A673 (cell line): ENCODE data around the gene SLC28A1.

Experiments
- EZH2 ChIP-seq: fragments of 200-600 bp; sonication (generic); IDR thresholded peaks from 2 replicates; pipeline ENCODE4 v1.6.1; 2017; ENCODE audit warnings: borderline replicate concordance, low read depth, mild to moderate bottlenecking, mixed read lengths, antibody characterized with exemption, low read length; ENCODE audit not compliant: poor library complexity, severe bottlenecking
- TF ChIP-seq, protein P1 (sequence below): fragments of 300-800, 200-600 bp; sonication (generic); conservative IDR thresholded peaks from 2 replicates; pipeline ENCODE4 v1.5.1; 2017; ENCODE audit warnings: low read depth, mild to moderate bottlenecking, antibody characterized with exemption, low read length, moderate library complexity, mixed read lengths

DNA sequence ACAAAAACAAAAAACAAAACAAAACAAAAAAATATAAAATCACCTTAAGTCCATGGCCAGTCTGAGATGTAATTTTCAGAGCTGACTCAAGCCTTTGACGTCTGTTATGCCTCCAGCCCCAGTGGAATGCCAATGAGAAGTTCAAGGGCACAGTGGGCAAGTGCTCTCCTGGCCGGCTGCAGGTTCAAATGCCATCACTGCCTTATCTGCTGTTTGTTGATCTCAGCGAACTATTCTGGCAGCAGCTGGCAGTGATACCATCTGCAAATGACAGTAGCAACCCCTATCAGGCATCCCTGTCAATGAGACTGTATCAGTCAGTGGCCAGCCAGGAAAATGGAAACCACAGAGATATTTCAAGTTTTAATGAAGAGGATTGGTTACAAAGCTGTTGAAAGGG, 86.4 kb downstream of the SLC28A1 start:
- TF ChIP-seq, protein P1, sequence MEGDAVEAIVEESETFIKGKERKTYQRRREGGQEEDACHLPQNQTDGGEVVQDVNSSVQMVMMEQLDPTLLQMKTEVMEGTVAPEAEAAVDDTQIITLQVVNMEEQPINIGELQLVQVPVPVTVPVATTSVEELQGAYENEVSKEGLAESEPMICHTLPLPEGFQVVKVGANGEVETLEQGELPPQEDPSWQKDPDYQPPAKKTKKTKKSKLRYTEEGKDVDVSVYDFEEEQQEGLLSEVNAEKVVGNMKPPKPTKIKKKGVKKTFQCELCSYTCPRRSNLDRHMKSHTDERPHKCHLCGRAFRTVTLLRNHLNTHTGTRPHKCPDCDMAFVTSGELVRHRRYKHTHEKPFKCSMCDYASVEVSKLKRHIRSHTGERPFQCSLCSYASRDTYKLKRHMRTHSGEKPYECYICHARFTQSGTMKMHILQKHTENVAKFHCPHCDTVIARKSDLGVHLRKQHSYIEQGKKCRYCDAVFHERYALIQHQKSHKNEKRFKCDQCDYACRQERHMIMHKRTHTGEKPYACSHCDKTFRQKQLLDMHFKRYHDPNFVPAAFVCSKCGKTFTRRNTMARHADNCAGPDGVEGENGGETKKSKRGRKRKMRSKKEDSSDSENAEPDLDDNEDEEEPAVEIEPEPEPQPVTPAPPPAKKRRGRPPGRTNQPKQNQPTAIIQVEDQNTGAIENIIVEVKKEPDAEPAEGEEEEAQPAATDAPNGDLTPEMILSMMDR, result no peak
- no peak for TF ChIP-seq EZH2
